GM12878 (cell line): ENCODE measurements around the gene MARVELD3. TPM values are rescaled to one million over a fixed set of nuclear protein-coding genes. Genes with fewer than 3 reads are reported as not detected.

ENCODE experiments used
- ATAC-seq: fragments of 200-7000 bp; cut with Tn5 transposase; 3 replicates; pipeline ENCODE4 v1.9.1; 2020; ENCODE audit warnings: mild to moderate bottlenecking, moderate library complexity
- BruUV-seq: library from RNA; stranded (reverse); fragments of 400-500 nt; replicated peaks from 2 replicates; lab custom pipeline; 2021; lab: Mats Ljungman, UMichigan
- CTCF ChIA-PET: fragments of 300-600 bp; sonication (Branson Sonifier 250); formaldehyde crosslinking; extraction: SDS; loops from one replicate; lab custom pipeline; 2021; ENCODE audit warnings: inconsistent platforms; lab: Yijun Ruan, JAX
- POLR2A ChIA-PET: fragments of 350-600 bp; formaldehyde crosslinking; extraction: SDS; loops from one replicate; lab custom pipeline; 2021; ENCODE audit warnings: inconsistent platforms; lab: Charles Lee
- RAD21 ChIA-PET: fragments of 300-600 bp; sonication (Branson Sonifier 250); formaldehyde crosslinking; loops from one replicate; lab custom pipeline; 2023; ENCODE audit warnings: antibody characterized with exemption; ENCODE audit not compliant: unreplicated experiment; lab: Charles Lee
- SMC1A ChIA-PET: fragments of 300-600 bp; sonication (Branson Sonifier 250); formaldehyde crosslinking; loops from one replicate; lab custom pipeline; 2023; ENCODE audit not compliant: unreplicated experiment, uncharacterized antibody; lab: Charles Lee
- DNase-seq: peaks from one replicate; pipeline ENCODE4 v3.0.0-alpha.2; 2011; ENCODE audit warnings: low read depth, low spot score
- FAIRE-seq: peaks from 3 replicates; lab custom pipeline; 2011; peaks lifted over from hg19 to GRCh38; lab: Jason Lieb, UNC
- H2AFZ ChIP-seq: 2 replicates; pipeline ENCODE4 v1.6.0; 2011; ENCODE audit warnings: low read depth, low read length, control low read depth; ENCODE audit not compliant: control insufficient read depth
- H3K27ac ChIP-seq: 2 replicates; pipeline ENCODE4 v1.5.1; 2011; ENCODE audit warnings: control low read depth; ENCODE audit not compliant: control insufficient read depth, insufficient read depth
- H3K27me3 ChIP-seq, 2 experiments: replicated peaks in 1 of 2; 2 replicates each; pipeline versions ENCODE4 v1.6.0 to v1.6.1; 2011; ENCODE audit warnings: low read length in 1 of 2; ENCODE audit not compliant: control insufficient read depth in 2 of 2, insufficient read depth in 2 of 2
- H3K36me3 ChIP-seq, 2 experiments: 2 replicates each; pipeline ENCODE4 v1.5.1; 2011; ENCODE audit warnings: low read length in 1 of 2; ENCODE audit not compliant: control insufficient read depth in 2 of 2, insufficient read depth in 2 of 2
- H3K4me1 ChIP-seq: 2 replicates; pipeline ENCODE4 v1.6.1; 2011; ENCODE audit warnings: mild to moderate bottlenecking, low read length, moderate library complexity, mixed read lengths; ENCODE audit not compliant: control insufficient read depth, insufficient read depth
- H3K4me2 ChIP-seq: 2 replicates; pipeline ENCODE4 v1.6.0; 2011; ENCODE audit warnings: control low read depth; ENCODE audit not compliant: control insufficient read depth, insufficient read depth
- H3K4me3 ChIP-seq: fragments of 200-600 bp; sonication (generic); 2 replicates; pipeline ENCODE4 v1.5.1; 2016
- H3K79me2 ChIP-seq: 2 replicates; pipeline ENCODE4 v1.6.0; 2011; ENCODE audit warnings: low read length; ENCODE audit not compliant: control insufficient read depth, insufficient read depth
- H3K9ac ChIP-seq: 2 replicates; pipeline ENCODE4 v1.8.0; 2011; ENCODE audit warnings: low read length, control low read depth, mixed read lengths; ENCODE audit not compliant: control insufficient read depth, insufficient read depth
- H3K9me3 ChIP-seq: replicated peaks from 3 replicates; pipeline ENCODE4 v1.5.1; 2011; ENCODE audit warnings: mild to moderate bottlenecking, low read length; ENCODE audit not compliant: control insufficient read depth, insufficient read depth
- H4K20me1 ChIP-seq: 2 replicates; pipeline ENCODE4 v1.6.0; 2011; ENCODE audit not compliant: control insufficient read depth, insufficient read depth
- ESRRA ChIP-seq: IDR thresholded peaks from 2 replicates; pipeline ENCODE4 v1.6.1; 2012; ENCODE audit warnings: mild to moderate bottlenecking, low read length, improper control_type of control experiment
- KLF5 ChIP-seq: fragments of 450-650 bp; IDR thresholded peaks from 2 replicates; pipeline ENCODE4 v1.6.1; 2014; ENCODE audit warnings: mild to moderate bottlenecking; ENCODE audit not compliant: partially characterized antibody
- PKNOX1 ChIP-seq: fragments of 450-650 bp; IDR thresholded peaks from 2 replicates; pipeline ENCODE4 v1.6.1; 2016; ENCODE audit warnings: mild to moderate bottlenecking
- RAD21 ChIP-seq: IDR thresholded peaks from 2 replicates; pipeline ENCODE4 v1.6.1; 2011; ENCODE audit warnings: mild to moderate bottlenecking, low read depth, low read length, moderate library complexity; ENCODE audit not compliant: insufficient read depth
- RB1 ChIP-seq: fragments of 450-650 bp; formaldehyde crosslinking; IDR thresholded peaks from 2 replicates; pipeline ENCODE4 v1.6.1; 2017; ENCODE audit warnings: mild to moderate bottlenecking, borderline replicate concordance
- RUNX3 ChIP-seq: IDR thresholded peaks from 2 replicates; pipeline ENCODE4 v1.6.1; 2012; ENCODE audit warnings: low read length, inconsistent platforms
- SKIL ChIP-seq: fragments of 450-650 bp; IDR thresholded peaks from 2 replicates; pipeline ENCODE4 v1.6.1; 2017; ENCODE audit warnings: mild to moderate bottlenecking, low read depth, inconsistent platforms; ENCODE audit not compliant: poor library complexity, severe bottlenecking
- TARDBP ChIP-seq: IDR thresholded peaks from 2 replicates; pipeline ENCODE4 v1.6.1; 2016; ENCODE audit warnings: borderline replicate concordance
- USF1 ChIP-seq: IDR thresholded peaks from 2 replicates; pipeline ENCODE4 v1.6.1; 2011; ENCODE audit warnings: borderline replicate concordance, low read depth, mild to moderate bottlenecking, moderate library complexity, mixed read lengths, low read length; ENCODE audit not compliant: insufficient read depth; ENCODE audit errors: extremely low read length
- YBX1 ChIP-seq: fragments of 450-650 bp; IDR thresholded peaks from 2 replicates; pipeline ENCODE4 v1.6.1; 2016; ENCODE audit warnings: antibody characterized with exemption
- YY1 ChIP-seq: IDR thresholded peaks from 2 replicates; pipeline ENCODE4 v1.6.1; 2011; ENCODE audit warnings: low read depth, mild to moderate bottlenecking, low read length
- ZNF274 ChIP-seq: IDR thresholded peaks from one replicate; pipeline ENCODE4 v1.8.0; 2011; ENCODE audit not compliant: insufficient read length, insufficient read depth
- ZNF687 ChIP-seq: fragments of 450-650 bp; IDR thresholded peaks from 2 replicates; pipeline ENCODE4 v1.6.1; 2017; ENCODE audit warnings: mild to moderate bottlenecking, moderate library complexity
- WGBS: methylation state at CpG from one replicate; pipeline ENCODE4 v1.1.6; 2016; ENCODE audit warnings: low lambda C conversion rate; ENCODE audit not compliant: insufficient replicate concordance, insufficient coverage; ENCODE audit errors: missing lambda C conversion rate; 5-methylcytosine and 5-hydroxymethylcytosine counted together
- in situ Hi-C: fragments of 300-500 bp; cut with MboI; formaldehyde crosslinking; loops from 9 replicates; pipeline ENCODE4 v1.14.3; 2018; ENCODE audit warnings: mixed read lengths
- intact Hi-C: fragments of 100-400 bp; cut with micrococcal nuclease; formaldehyde crosslinking; loops from one replicate; pipeline ENCODE4 v1.14.2; 2022; ENCODE audit not compliant: unreplicated experiment
- polyA plus RNA-seq, 11 experiments: library from polyadenylated mRNA; depleted of rRNA in 4 of 11; unstranded in 6 of 11; stranded (reverse) in 5 of 11; fragments of >200 nt; fragmentation: Nextera tagmentation in 4 of 11; fragmentation: Illumina TruSeq in 1 of 11; extraction: Ambion mirVana in 4 of 11; extraction: Trizol in 1 of 11; gene quantifications; 1 replicate in 1 of 11; 2 replicates in 10 of 11; pipeline versions ENCODE4 v1.2.1 to v1.2.3, GENCODE V29; 2011 to 2016; ENCODE audit warnings: inconsistent platforms in 2 of 11, missing spikeins in 2 of 11, low read depth in 1 of 11
- total RNA-seq, 4 experiments: library from RNA; depleted of rRNA in 3 of 4; stranded (reverse); fragments of >200 nt in 3 of 4; fragmentation: Illumina TruSeq in 1 of 4; extraction: Trizol in 1 of 4; gene quantifications; 2 replicates each; pipeline versions ENCODE4 v1.2.1 to v1.2.3, GENCODE V29; 2013 to 2021

The MARVELD3 gene
- total and polyA plus RNA-seq, 10 of the 15 experiments (the other 5 are each of a cell fraction or from before 2014, with no cell fraction given) = 0.03 to 0.18 (median 0.09) TPM; not detected in 4

GRCh38 chr16:71610936-71611871 is 14.8 kb upstream of the MARVELD3 start:
- SMC1A ChIA-PET = interaction anchor here (0.6 to 5.9 kb wide), 40 partner anchors 9 to 443 kb away, joined by 3 to 162 read pairs (median 4); partner anchors contain the start of genes CHST4, HP and ZNF23
- Histone ChIP-seq H4K20me1 (no peaks in the 10 kb centered on the region), H3K9me3 (no peaks in the 10 kb centered on the region), H2AFZ (peak overlapping the region; percentile 68), H3K79me2 (no peaks in the 10 kb centered on the region), H3K27ac (no peak overlapping the region), H3K36me3 (no peaks in the 10 kb centered on the region), H3K27me3 (no peaks in the 10 kb centered on the region), H3K4me1 (peaks cover 5% of the 10 kb centered on the region; the same call in 1 of the 2 replicates), H3K9ac (no peak overlapping the region), H3K4me3 (no peak overlapping the region), H3K4me2 (peak overlapping the region; percentile 61)
- peak; percentile 25 for DNase-seq
- POLR2A ChIA-PET = interaction anchor here (0.5 to 2.1 kb wide), 6 partner anchors 23 to 128 kb away, joined by 3 to 16 read pairs (median 4); no protein-coding TSS in a partner anchor
- BruUV-seq = no TSS peak
- CTCF ChIA-PET = interaction anchor here (0.5 to 7.0 kb wide), 81 partner anchors 10 to 1629 kb away, joined by 3 to 312 read pairs (median 4); partner anchors contain the start of genes CHST4, IST1, TAT and ZNF23
- intact Hi-C loops (loop anchor here (1.0 kb wide), 5 partner anchors 46 to 199 kb away; no protein-coding TSS in a partner anchor), in situ Hi-C loops (loop anchor here (5.0 kb wide), 2 partner anchors 109 to 199 kb away; no protein-coding TSS in a partner anchor)
- RAD21 ChIA-PET = interaction anchor here (0.7 to 6.2 kb wide), 31 partner anchors 12 to 350 kb away, joined by 3 to 213 read pairs (median 5); partner anchors contain the start of gene ZNF23
- 16% methylated on average over 19 of the region's 19 CpGs for WGBS
- peak; percentile 79 for ATAC-seq
- peak; percentile 7 for FAIRE-seq
- TF ChIP-seq USF1 (no peak), ESRRA (no peak), ZNF274 (no peak), KLF5 (peak; percentile 34), SKIL (no peak), TARDBP (no peak), ZNF687 (no peak), RUNX3 (no peak), PKNOX1 (no peak), YY1 (peak; percentile 85), RB1 (peak; percentile 80; the same call in 1 of the 2 replicates), RAD21 (peak; percentile 93), YBX1 (no peak)
